HG02610 (cell line): ENCODE results near the gene TTC9B.

Experiments
- ATAC-seq: cut with Tn5 transposase; IDR thresholded peaks from one replicate; pipeline ENCODE4 v1.9.1; 2021; ENCODE audit warnings: mild to moderate bottlenecking, moderate library complexity; ENCODE audit not compliant: unreplicated experiment

Gene TTC9B

DNA sequence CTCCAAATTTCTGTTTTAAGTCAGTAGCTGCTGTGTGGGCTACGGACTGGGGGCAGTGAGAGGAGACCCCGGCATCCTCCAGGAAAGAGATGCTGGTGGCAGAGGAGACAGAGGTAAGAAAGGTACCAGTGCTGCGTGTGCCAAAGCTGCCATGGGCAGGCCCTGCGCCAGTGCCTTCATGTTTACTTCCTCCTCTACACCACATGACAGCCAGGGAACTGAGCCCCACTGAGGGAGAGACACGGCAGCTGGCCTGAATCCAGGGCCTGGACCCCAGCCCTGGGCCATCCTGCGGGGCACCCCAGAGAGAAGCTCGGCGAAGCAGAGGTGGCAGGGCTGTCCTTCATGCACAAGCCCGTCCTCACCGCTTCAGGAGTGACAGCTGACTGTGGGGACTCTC is 31.0 kb upstream of the TTC9B start:
- no peak for ATAC-seq

DNA sequence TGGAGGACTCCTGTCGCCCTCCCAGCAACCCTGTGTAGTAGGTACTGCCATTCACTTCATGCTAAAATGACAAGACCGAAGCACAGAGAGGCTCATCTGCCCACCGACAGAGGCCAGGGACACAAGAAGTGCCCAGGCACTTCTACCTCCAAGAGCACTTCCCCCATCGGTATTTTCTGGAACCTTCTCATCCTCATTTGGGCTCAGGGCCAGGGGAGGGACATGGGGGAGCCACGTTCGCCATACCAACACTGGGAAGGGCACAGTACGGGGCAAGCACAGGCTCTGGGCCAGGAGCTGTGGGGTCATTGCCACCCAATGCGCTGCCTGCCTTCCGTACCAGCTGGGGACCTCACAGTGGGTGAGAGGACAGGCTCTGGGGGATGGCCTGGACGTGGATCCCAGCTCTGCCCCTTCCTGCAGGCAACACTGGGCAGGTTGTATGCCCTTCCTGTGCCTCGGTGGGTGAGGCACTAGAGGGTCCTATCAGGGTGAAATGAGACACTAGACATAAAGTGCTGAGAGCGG is 29.6 kb upstream of the TTC9B start:
- ATAC-seq, result no peak

DNA sequence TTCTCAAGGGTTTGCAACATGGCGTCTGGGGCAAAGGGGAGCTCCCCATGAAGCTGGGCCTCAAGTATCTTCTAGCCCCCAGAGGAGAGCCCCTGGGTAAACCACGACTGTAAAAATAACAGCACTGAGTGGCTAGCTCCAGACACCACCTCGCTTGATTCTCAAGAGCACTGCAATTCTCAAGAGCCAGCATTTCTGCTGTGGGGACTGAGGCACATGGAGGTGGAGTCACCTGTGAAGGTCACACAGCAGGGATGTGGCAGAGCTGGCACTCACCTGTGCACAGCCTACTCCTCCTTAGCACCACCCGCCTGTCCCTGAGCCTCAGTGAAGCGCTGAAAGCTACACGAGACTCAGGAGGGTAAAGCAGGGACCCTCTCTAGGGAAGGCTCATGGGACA is 29.0 kb upstream of the TTC9B start:
- no peak for ATAC-seq

DNA sequence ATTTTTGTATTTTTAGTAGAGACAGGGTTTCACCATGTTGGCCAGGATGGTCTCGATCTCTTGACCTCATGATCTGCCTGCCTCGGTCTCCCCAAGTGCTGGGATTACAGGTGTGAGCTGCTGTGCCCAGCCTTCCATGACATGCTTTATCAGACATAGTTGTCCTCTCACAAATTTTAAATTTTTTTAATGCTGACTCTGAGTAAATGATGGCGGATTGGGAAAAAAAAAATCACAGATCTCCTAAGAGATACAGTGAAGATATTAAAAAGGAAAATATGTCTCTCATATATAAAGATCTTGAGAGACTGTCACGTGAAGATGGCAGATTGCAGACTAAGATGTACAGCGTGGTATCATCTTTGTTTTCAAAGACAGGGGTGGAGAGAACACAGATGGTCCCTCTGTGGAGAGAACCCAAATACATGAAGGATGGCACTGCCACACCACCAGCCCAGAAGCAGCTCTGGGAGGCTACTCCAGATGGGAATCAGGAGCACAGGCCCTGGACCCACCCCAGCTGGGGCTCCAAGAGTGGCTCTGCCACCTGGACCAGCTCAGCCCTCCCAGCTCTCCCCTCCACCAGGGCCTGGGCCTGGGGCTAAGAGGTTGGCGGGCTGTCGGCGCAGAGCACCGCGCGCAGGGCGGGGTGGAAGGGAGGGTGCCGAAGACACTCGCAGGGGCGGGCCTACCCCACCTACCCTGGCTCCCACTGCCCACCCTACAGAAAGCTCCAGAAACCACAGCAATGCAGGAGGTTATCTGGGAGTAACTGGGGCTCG is 28.3 kb upstream of the TTC9B start:
- no peak for ATAC-seq

DNA sequence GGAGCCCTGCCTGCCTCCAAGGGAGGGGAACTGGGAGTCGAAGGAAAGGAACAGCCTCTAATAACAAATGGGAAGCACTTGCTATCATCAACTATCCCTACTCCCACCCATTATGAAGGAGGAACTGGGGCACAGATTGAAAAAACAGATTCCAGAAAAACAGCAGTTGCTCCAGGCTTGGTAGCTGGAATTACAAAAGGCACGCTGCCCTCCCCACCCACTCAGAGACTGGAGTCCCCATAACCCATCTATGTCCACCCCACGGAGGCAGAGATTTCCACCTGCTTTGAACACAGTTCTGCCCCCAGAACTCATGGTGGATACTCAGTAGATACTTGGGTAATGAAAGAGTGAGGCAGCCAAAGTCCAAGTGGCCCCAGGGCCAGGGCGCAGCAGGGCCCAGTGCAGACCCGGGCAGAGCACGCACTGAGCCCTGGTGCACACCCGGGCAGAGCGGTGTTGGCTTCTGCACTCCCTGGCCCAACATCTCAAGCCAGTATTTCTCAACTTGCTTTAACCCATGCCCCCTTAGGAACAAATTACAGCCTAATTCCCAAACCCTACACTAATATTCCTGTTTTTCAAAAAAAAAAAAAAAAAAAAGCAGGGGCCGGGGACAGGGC is 27.4 kb upstream of the TTC9B start:
- no peak for ATAC-seq

DNA sequence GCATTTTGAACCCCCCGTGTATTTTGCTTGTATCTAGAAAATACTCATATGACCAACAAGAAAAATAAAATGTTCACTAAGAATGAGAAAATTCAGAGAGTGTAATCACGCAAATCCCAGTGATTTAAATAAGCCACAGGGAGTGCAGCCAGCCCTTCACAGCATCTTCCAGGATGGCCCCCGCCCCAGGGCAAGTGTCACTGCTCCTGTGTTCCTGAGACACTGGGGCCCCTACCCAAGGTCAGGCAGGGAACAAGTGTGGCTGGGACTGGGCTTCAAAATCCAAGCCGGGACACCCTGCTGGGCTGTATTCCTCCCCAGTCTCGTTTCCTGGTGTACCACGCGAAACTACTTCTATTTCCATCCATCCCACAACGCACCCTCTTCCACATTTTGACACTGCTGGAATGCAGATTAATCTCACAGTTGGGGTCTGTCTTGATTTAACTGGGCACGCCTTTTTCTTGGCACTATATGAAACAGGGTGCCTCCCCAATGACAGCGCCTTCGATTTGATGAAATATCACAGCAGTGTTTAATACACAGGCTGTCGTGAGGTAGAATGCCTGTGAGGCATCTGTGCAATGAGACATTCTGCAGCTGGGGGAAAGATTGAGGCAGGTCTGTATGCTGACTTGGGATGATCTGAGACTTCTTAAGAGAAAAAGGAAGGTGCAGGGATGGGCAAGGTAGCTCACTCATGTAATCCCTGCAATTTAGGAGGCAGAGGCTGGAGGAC is 26.6 kb upstream of the TTC9B start:
- ATAC-seq, result no peak

DNA sequence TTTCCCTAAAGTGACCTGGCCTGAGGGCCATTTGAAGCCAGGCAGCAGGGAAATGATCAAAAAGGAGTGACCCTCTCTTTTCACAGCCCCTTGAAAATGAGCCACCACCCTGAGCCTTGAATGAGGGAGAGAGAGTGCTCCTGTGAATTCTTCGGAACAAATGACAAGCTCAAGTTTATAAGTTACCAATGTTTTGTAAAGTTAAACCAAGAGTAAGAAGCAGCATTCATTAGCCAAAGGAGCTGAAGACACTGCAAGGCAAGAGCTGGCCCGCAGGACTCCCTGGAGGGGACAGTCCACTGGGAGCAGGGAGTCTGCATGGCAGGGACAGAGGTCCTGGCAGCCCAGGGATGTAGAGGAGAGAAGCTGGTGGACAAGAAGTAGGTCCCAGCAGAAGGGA is 25.0 kb upstream of the TTC9B start:
- no peak for ATAC-seq

DNA sequence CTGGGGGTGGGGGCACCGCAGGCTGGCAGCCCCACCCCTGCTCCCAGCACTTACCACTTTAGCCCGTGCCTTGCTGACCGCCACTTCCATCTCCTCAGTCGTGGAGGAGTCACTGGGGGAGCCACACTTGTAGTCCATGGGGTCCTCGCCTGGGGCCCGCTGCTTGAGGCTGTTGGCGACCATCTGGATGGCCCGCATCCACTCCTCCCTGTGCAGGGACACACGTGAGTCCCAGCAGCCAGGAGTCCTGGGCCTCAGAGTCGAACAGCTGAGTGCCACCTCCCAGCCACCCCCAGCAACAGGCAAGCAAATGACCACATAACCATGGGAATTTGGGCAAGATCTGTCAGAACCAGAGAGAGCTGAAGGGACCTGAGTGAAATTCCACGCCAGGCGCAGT is 24.3 kb upstream of the TTC9B start:
- ATAC-seq, result no peak

DNA sequence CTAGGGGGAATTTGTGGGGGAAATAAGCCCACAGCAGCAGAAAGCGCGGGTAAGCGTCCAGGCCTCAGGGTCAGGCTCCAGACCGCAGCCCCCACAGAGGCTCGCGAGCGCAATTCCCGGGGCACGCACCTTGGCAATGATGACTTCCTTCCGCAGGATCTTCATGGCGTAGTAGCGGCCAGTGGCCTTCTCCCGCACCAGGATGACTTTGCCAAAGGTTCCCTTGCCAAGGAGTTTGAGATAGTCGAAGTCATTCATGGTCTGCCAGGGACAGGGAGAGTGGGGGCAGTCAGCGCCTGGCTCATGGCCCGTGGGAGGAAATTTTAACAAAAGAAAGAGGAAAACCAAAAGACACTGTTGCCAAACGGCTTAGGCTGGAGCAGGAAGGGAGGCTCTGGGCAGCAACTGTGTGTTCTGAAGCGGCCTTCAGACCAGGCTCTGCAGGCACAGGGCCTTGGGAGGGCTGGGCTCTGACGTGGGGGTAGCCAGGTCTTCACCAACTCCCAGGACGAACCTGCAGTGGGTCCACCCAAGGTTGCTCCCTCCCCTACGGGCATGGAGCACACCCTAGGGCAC is 23.7 kb upstream of the TTC9B start:
- no peak for ATAC-seq

DNA sequence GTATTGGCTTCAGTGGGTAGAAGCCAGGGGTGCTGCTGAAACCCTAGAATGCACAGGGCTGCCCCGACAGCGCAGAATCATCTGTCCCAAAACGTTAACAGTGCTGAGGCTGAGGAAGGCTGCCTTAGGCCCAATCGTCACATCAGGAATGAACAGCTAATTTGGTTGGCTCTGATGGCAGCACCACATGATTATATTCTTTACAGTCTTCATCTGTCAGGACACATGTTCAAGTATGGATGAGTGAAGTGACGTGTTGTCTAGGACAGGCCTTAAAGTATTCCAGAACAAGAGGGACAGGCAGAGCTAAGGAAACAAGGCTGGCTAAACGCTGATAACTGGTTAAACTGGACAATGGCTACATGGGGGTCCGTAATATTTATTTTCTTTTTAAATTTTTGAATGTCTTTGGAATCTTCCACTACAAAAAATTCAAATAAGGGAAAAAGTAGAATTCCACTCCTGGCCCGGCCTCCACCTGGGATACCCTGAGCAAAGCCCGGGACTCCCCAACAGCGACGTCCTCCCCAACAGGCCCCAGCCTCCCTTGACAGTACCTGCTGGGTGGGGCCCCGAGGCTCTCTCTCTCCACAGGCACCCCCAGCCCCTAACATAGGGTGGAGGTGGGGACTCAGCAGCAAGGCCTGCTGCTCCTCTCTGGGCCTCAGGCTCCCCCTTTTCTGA is 23.1 kb upstream of the TTC9B start:
- no peak for ATAC-seq

DNA sequence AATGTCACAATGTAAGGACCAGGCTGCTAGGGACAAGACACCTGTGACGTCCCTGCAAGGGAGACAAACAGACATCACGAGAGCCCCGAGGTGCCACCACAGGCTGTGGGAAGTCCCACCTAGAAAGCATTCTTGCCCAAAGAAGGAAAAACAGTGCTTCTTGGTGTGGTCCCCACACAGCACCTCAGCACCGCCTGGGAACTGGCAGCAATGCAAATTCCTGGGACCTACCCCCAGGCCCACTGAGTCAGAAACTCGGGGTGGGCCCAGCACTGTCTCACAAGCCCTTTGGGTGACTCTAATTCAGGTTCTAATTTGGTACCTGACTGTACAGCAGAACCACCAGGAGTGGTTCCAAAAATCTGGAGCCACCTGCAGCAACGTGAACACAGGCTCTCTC is 22.1 kb upstream of the TTC9B start:
- no peak for ATAC-seq

DNA sequence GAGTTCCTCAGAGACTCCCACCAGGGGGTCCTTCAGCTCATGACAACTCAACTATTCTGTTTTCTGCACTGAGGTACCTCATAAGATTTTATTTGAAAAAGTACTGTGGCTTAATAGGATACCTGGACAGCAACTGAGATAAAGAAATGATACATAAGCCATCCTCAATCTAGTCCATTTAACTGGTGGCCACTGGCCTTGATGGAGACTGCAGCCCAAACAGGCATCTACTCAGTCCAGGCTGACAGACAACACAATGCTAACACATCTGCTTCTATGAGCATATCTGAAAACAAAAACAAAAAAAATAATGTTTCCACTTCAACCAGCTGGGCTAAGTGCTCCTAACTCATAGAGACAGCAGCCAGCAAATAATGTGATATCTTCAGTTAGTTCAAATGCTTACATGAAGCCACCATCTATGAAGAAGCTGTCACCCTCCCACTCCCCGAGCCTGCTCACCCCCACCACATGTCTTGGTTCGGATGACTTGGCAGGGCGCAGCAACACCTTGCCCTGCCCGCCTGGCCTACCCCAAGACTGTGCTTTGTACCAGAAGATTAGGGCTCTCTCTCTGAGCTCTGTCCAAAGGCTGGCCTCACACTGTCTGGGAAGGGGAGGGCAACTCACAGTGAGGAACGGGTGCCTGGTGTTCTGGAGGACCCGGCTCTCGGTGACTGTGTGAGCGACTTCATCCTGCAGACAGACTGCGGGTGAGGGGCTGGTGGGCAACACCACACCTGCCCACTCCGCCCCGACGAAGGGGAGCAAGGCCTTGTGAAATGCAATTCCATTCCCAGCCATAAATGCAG is 21.4 kb upstream of the TTC9B start:
- no peak for ATAC-seq

DNA sequence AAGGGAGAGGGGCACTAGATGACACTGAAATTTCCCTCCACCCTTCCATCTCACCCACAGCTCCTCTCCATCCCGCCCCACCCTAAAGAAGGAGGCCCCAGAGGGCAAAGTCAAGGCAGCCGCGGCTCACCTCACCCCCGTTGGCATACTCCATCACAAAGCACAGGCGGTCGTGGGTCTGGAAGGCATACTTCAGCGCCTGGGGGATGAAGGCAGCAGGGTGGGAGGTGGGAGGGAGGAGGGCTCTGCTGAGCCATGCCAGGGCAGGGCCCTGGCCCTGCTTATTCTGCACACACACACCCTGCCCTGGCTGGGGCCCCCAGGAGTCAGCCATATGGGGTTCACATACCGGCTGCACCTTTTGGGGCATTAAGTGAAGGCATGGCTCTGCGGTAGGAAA is 20.6 kb upstream of the TTC9B start:
- no peak for ATAC-seq

DNA sequence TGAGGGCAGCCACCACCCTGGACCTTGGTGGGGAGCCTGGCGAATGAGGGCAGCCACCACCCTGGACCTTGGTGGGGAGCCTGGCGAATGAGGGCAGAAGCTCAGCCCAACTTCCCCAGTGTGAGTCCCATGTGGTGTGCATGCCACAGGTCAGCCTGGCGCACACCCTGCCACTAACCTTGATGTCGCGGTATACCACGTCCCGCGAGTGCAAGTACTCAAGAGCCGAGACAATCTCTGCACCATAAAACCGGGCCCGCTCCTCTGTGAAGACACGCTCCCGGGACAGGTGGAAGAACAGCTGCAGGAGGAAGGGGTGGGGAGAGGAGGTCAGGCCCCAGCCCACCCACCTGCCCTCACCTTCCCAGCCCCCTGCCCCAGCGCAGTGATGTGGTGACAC is 19.6 kb upstream of the TTC9B start:
- no peak for ATAC-seq

DNA sequence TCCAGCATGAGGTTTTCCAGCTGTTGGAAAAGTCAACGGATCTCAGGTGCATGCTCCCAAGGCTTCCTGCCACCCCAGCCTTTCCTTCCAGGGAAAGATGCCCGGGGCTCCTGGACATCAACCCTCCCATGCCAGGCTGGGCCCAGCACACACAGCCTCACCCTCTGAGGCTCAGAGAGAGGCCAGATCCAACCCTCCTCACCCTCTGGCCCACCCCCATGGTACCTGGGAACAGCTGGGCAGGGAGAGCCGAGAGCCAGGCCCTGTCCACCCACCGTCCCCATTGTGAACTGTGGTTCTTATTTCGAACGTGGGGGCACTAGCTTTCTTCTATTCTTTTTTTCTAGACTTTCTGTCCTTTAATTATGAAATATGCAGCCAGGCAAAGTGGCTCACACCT is 18.2 kb upstream of the TTC9B start:
- no peak for ATAC-seq

DNA sequence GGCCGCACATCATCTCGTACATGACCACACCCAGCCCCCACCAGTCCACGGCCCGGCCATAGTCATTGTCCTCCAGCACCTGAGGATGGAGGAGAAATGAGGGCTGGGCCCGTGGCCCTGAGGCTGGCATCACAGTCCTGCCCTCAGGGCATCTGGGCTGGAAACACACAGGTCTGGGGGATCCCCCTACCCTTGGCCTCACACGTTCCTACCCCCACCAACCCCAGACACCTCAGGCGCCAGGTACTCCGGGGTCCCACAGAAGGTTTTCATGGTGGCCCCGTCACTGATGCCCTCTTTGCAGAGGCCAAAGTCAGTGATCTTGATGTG is 17.8 kb upstream of the TTC9B start:
- ATAC-seq, result no peak

DNA sequence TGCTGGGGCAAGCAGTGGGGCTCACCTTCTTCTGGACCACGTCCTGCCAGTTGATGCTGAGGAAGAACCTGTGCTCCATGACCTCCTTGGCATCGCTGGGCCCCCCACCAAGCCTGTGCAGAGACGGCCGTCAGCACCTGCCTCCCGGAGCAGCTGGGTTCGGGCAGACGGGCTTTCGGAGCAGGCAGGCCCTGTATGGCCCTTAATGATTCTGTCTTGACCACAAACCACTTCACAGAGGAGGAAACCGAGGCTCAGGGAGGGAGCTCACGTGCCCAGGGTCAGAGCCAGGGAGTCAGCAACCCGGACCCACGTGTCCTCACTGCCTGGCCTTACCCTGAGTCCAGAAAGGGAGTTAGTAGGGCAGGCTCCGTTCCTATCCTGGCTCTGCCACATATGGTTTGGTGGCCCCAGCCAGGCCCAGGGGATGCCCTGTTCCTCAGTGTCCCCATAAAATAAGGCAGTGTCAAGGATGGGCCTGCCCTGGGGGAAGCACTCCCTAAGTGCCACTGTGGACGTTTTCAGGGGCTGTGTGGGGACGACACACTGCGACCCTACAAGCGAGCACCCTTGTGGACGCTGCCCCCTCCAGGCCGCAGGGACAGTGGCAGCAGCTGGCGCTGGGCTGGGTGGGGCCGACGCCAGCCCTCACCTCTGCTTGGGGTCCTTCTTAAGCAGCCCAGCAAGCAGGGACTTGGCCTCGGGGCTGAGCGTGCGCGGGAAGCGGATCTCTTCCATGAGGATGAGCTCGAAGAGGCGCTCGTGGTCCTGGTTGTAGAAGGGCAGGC is 17.2 kb upstream of the TTC9B start:
- no peak for ATAC-seq

DNA sequence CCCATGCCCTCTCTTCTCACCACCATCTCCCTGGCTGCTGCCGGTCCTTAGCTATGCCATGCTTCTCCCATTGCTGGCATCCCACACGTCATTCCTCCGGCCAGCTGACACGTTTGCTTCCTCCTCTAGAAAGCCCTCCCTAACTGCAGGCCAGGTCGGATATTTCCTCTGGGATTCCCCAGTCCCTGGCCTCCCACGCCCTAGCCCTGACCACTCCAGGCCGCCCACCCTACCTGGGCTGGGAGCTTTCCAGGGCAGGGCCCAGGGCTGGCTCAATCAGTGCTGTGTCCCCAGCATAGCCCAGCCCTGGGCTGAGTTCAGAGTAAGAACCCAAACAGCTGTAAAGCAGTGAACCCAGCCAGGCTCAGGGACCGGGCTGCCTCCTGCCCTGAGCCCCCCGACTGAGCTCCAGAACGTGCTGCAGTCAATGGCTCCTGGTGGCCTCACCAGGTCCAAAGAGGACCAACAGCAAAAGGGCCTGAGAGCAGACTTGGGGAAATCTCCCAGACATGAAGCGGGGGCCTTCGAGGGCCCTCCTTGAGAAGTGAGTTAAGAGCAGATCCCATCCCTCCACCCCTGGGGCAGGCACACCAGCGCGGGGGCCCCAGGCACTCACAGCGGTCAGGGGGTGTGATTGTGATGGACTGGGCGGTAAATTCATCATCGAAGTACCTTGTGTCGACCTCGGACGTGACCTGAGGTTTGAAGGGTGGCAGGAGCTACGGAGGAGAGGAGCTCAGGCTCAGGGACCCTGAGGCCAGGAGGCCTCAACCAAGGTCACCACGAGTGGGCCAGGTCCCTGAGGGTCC is 16.4 kb upstream of the TTC9B start:
- no peak for ATAC-seq
